ENCODE results near the gene GCLM. TPM values are rescaled to one million over a fixed set of nuclear protein-coding genes. Genes with fewer than 3 reads are reported as not detected.

Gene GCLM
- total RNA-seq, 2 donors from 2014 or later: 12.5 to 28.4 TPM

DNA sequence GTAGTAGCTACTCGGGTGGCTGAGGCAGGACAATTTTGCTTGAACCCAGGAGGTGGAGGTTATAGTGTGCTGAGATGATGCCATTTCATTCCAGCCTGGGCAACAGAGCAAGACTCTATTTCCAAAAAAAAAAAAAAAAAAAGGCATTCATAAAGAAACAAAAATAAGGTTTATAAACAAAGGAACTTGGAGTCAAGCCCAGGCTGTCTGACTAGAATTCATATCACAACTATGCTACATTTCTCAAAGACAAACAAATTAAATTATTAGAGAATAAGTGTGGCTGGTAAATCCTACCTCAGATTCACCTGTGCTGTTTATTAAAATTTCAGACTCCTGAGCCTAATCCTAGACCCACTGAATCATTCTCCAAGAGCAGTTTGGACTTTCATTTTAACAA is 4.2 kb downstream of the GCLM start:
- H3K27me3 ChIP-seq (replicated peaks; ENCODE audit: insufficient read depth): no peaks in the 10 kb centered on the region
- TF ChIP-seq, protein P1, sequence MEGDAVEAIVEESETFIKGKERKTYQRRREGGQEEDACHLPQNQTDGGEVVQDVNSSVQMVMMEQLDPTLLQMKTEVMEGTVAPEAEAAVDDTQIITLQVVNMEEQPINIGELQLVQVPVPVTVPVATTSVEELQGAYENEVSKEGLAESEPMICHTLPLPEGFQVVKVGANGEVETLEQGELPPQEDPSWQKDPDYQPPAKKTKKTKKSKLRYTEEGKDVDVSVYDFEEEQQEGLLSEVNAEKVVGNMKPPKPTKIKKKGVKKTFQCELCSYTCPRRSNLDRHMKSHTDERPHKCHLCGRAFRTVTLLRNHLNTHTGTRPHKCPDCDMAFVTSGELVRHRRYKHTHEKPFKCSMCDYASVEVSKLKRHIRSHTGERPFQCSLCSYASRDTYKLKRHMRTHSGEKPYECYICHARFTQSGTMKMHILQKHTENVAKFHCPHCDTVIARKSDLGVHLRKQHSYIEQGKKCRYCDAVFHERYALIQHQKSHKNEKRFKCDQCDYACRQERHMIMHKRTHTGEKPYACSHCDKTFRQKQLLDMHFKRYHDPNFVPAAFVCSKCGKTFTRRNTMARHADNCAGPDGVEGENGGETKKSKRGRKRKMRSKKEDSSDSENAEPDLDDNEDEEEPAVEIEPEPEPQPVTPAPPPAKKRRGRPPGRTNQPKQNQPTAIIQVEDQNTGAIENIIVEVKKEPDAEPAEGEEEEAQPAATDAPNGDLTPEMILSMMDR (IDR thresholded peaks at IDR 0.05): no peak
- no peak overlapping the region for H3K4me3 ChIP-seq
- no peaks in the 10 kb centered on the region for H3K9me3 ChIP-seq
- H3K27ac ChIP-seq: no peak overlapping the region
- peaks cover 7 to 20% of the 10 kb centered on the region in 2 donors for H3K4me1 ChIP-seq (ENCODE audit: control insufficient read depth in 1 of 2, low read depth in 2 of 2)
- no peak for DNase-seq (ENCODE audit: low spot score)
- peaks cover 6% of the 10 kb centered on the region for H3K36me3 ChIP-seq
- no peak for ATAC-seq (ENCODE audit: insufficient number of reproducible peaks, low FRiP score, low read depth)

- TF ChIP-seq, protein P1 (IDR thresholded peaks at IDR 0.05): no peak
- peaks cover 9% of the 10 kb centered on the region for H3K36me3 ChIP-seq
- no peaks in the 10 kb centered on the region for H3K27me3 ChIP-seq (replicated peaks; ENCODE audit: insufficient read depth)
- H3K4me3 ChIP-seq: no peak overlapping the region
- H3K4me1 ChIP-seq (ENCODE audit: control insufficient read depth in 1 of 2, low read depth in 2 of 2): peaks cover 7 to 20% of the 10 kb centered on the region in 2 donors
- no peak overlapping the region for H3K27ac ChIP-seq
- ATAC-seq (ENCODE audit: insufficient number of reproducible peaks, low FRiP score, low read depth): no peak
- no peaks in the 10 kb centered on the region for H3K9me3 ChIP-seq
- DNase-seq (ENCODE audit: low spot score): no peak
Measured at GRCh38 chr1:93904228-93904627, 5.0 kb downstream of the GCLM start.

DNA sequence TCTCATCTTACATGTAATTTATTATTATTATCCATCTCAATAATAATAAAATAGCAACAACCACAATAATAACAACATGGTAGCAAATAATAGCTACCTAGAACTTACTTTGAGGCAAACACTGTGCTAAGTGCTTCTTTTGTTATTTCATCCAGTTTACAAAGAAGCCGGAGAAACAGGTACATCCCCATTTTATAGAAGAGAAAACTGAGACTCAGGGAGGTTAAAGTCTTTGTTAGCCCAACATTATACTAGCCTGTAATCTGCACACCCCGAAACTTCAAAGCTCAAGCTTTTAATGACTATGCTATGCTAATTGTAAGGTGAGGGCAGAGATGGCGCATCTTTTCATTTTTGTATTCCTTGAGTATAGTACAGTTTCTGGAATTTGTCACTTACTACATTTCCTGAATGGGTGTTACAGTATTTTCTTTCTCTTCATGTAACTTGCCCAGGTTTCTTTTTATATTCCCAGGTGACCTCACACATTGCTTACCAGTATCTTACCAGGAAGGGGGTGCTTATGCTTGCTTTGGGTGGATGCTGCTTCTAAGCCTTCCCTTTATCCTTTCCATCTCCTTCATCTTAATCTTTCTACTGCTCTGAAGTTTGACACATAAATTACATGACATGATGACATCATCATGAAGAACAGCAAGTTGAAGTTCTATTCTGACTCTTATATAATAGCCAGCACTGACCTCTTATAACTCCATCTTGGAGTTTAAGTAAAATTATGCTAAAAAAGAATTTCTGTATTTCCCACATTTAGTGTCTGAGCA is 8.3 kb downstream of the GCLM start:
- Histone ChIP-seq H3K36me3 (peaks cover 16% of the 10 kb centered on the region), H3K9me3 (no peaks in the 10 kb centered on the region), H3K4me1 (ENCODE audit: control insufficient read depth in 1 of 2, low read depth in 2 of 2) (peaks cover 0 to 6% of the 10 kb centered on the region in 2 donors), H3K27me3 (replicated peaks; ENCODE audit: insufficient read depth) (no peaks in the 10 kb centered on the region), H3K27ac (no peak overlapping the region), H3K4me3 (no peak overlapping the region)
- DNase-seq (ENCODE audit: low spot score) (no peak), ATAC-seq (ENCODE audit: insufficient number of reproducible peaks, low FRiP score, low read depth) (no peak)
- TF ChIP-seq, protein P1 (IDR thresholded peaks at IDR 0.05): no peak

DNA sequence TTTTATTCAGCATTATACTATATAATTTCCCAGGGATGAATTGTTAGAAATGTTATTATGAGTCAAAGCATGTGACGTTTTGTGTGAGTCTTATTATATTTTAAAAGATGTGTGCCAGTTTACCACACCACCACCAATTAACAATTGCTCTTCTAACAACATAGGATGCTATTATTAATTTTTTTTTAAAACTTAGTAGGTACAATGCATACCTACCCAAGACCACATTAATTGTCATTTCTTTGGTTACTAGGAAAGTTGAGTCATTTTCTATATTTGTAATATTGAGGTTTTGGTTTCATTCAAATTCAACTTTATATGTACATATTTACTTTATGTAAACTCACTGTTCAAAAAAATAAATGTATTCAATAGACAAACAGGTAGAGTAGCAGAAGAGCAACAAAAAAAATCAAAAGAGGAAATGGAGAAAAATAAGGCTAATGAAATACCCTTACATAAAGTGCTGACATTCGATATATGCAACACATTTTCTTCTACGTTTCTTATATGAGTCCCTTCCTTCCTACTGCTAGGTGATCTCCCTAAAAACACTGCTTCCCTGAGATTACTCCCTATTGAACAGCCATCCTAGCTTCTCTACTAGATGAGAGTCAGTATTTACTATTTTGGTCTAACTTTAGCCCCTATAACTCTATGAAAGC is 9.6 kb downstream of the GCLM start:
- Histone ChIP-seq H3K27me3 (replicated peaks; ENCODE audit: insufficient read depth) (no peaks in the 10 kb centered on the region), H3K4me3 (no peak overlapping the region), H3K9me3 (no peaks in the 10 kb centered on the region), H3K27ac (no peak overlapping the region), H3K4me1 (ENCODE audit: control insufficient read depth in 1 of 2, low read depth in 2 of 2) (peaks cover 0 to under 1% of the 10 kb centered on the region in 2 donors), H3K36me3 (peaks cover 16% of the 10 kb centered on the region)
- TF ChIP-seq, protein P1 (IDR thresholded peaks at IDR 0.05): no peak
- DNase-seq (ENCODE audit: low spot score) (no peak), ATAC-seq (ENCODE audit: insufficient number of reproducible peaks, low FRiP score, low read depth) (no peak)

DNA sequence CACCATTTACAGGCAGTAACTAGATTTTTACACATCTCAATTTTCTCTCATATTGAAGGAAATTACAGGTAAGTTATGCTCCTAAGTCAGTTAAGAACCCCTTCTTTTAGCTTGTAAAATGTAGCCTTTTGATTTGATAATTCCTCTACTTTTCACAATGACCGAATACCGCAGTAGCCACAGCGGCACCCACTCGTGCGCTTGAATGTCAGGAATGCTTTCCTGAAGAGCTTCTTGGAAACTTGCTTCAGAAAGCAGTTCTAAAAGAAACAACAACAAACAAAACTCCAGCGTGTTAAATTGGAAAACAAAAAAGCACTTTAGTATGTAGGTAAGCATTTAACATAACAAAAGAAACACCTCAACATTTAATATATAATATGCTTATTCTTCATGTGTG is 20.3 kb downstream of the GCLM start:
- H3K4me1 ChIP-seq (ENCODE audit: control insufficient read depth in 1 of 2, low read depth in 2 of 2): no peaks in the 10 kb centered on the region
- no peak overlapping the region for H3K4me3 ChIP-seq
- ATAC-seq (ENCODE audit: insufficient number of reproducible peaks, low FRiP score, low read depth) (no peak), DNase-seq (ENCODE audit: low spot score) (no peak)
- TF ChIP-seq, protein P1 (IDR thresholded peaks at IDR 0.05): no peak
- H3K36me3 ChIP-seq: peaks cover 6% of the 10 kb centered on the region
- no peak overlapping the region for H3K27ac ChIP-seq
- H3K27me3 ChIP-seq (replicated peaks; ENCODE audit: insufficient read depth): no peaks in the 10 kb centered on the region
- no peaks in the 10 kb centered on the region for H3K9me3 ChIP-seq

Measured in thoracic aorta (tissue), 2 donors.